ENCODE data around the gene EIF2A.
A peak's percentile ranks its signal among the peaks of the same experiment; 100 is the strongest.
"Not testable (repeated sequence)": the region's sequence is repeated elsewhere in the genome, so short reads cannot be mapped to it uniquely, and the experiment has no call there.

EIF2A gene

GRCh38 chr3:150546226-150547044 is at the start of gene EIF2A, which contains the start of gene SERP1:
EIF2A (plus strand) TSS chr3:150546787; CDS start chr3:150546803, 16 bp downstream.
SERP1 (minus strand) TSS chr3:150546496; CDS start chr3:150546135, 361 bp downstream.
- peak; percentile 99 to 100 for DNase-seq

- no peak for DNase-seq
These were observed 48.6 kb upstream of the EIF2A start for GRCh38 chr3:150497956-150498355.

- not testable (repeated sequence) for DNase-seq
These were observed 45.6 kb upstream of the EIF2A start for GRCh38 chr3:150500960-150501359.

- DNase-seq: peak in 1 of 2 experiments; percentile 20
These were observed 43.0 kb upstream of the EIF2A start for GRCh38 chr3:150503402-150504099.

GRCh38 chr3:150504483-150504882 is 42.1 kb upstream of the EIF2A start:
- DNase-seq: no peak

GRCh38 chr3:150508401-150508800 is 38.2 kb upstream of the EIF2A start:
- no peak for DNase-seq

- DNase-seq: no peak
These were observed 36.8 kb upstream of the EIF2A start for GRCh38 chr3:150509780-150510179.

- peak; percentile 80 to 90 for DNase-seq
These were observed 35.3 kb upstream of the EIF2A start for GRCh38 chr3:150511122-150511821.

GRCh38 chr3:150515210-150515609 is 31.4 kb upstream of the EIF2A start:
- no peak for DNase-seq

GRCh38 chr3:150519026-150519425 is 27.6 kb upstream of the EIF2A start:
- DNase-seq: no peak

GRCh38 chr3:150520408-150520807 is 26.2 kb upstream of the EIF2A start:
- DNase-seq: no peak

- no peak for DNase-seq
These were observed 25.1 kb upstream of the EIF2A start for GRCh38 chr3:150521463-150521862.

- no peak for DNase-seq
These were observed 23.0 kb upstream of the EIF2A start for GRCh38 chr3:150523538-150523937.

GRCh38 chr3:150527464-150528255 is 18.9 kb upstream of the EIF2A start:
- no peak for DNase-seq

GRCh38 chr3:150528354-150528797 is 18.2 kb upstream of the EIF2A start:
- DNase-seq: peak in 1 of 2 experiments; percentile 41

GRCh38 chr3:150531775-150532174 is 14.8 kb upstream of the EIF2A start:
- DNase-seq: no peak

GRCh38 chr3:150535204-150535603 is 11.4 kb upstream of the EIF2A start:
- no peak for DNase-seq

GRCh38 chr3:150538324-150539208 is 8.0 kb upstream of the EIF2A start:
- peak in 1 of 2 experiments; percentile 7 for DNase-seq

GRCh38 chr3:150540297-150540696 is 6.3 kb upstream of the EIF2A start:
- DNase-seq: no peak

- no peak for DNase-seq
These were observed 5.6 kb upstream of the EIF2A start for GRCh38 chr3:150540991-150541390.

GRCh38 chr3:150543128-150543527 is 3.5 kb upstream of the EIF2A start:
- no peak for DNase-seq

Data from NCI-H526 (cell line).